Fibroblast of pulmonary artery (primary cell): Measurements from ENCODE around the gene C17orf107.
"Not testable (repeated sequence)": the region's sequence is repeated elsewhere in the genome, so short reads cannot be mapped to it uniquely, and the experiment has no call there.

Experiments
- DNase-seq: peaks from one replicate; pipeline ENCODE4 v3.0.0-alpha.2; 2010; ENCODE audit warnings: low read depth
- H3K4me3 ChIP-seq: replicated peaks from 2 replicates; pipeline ENCODE4 v1.5.1; 2011; ENCODE audit warnings: low read depth, mild to moderate bottlenecking, control low read depth, low read length, moderate library complexity
- CTCF ChIP-seq: IDR thresholded peaks from 2 replicates; pipeline ENCODE4 v1.5.1; 2011; ENCODE audit warnings: mild to moderate bottlenecking, control low read depth, low read length, inconsistent platforms; ENCODE audit errors: missing control alignments

The C17orf107 gene

GRCh38 chr17:4861052-4861451 lies 38.3 kb upstream of the C17orf107 start:
- no peak for TF ChIP-seq CTCF
- no peak for DNase-seq

GRCh38 chr17:4862720-4863119 lies 36.6 kb upstream of the C17orf107 start:
- DNase-seq = no peak
- TF ChIP-seq CTCF = no peak
- H3K4me3 ChIP-seq = no peak overlapping the region

More at GRCh38 chr17:4861052-4861451, 38.3 kb upstream of the C17orf107 start:
- no peak overlapping the region for H3K4me3 ChIP-seq

GRCh38 chr17:4863321-4863720 lies 36.0 kb upstream of the C17orf107 start:
- TF ChIP-seq CTCF = no peak
- DNase-seq = no peak
- no peak overlapping the region for H3K4me3 ChIP-seq

- not testable (repeated sequence) for H3K4me3 ChIP-seq, DNase-seq
These were observed 31.8 kb upstream of the C17orf107 start for GRCh38 chr17:4867535-4867934.

- not testable (repeated sequence) for H3K4me3 ChIP-seq, DNase-seq
These were observed 30.0 kb upstream of the C17orf107 start for GRCh38 chr17:4869058-4869998.

GRCh38 chr17:4870855-4871254 lies 28.5 kb upstream of the C17orf107 start:
- no peak for TF ChIP-seq CTCF
- no peak overlapping the region for H3K4me3 ChIP-seq
- DNase-seq = no peak

GRCh38 chr17:4872786-4873185 lies 26.6 kb upstream of the C17orf107 start:
- TF ChIP-seq CTCF = no peak
- no peak overlapping the region for H3K4me3 ChIP-seq
- DNase-seq = peak; percentile 12

GRCh38 chr17:4877089-4877488 lies 22.2 kb upstream of the C17orf107 start:
- no peak overlapping the region for H3K4me3 ChIP-seq
- TF ChIP-seq CTCF = no peak
- no peak for DNase-seq
